ENCODE results near the gene FREM2. TPM values are rescaled to one million over a fixed set of nuclear protein-coding genes. Genes with fewer than 3 reads are reported as not detected.

Gene FREM2
- total and polyA plus RNA-seq, 2 donors (not counting 3 experiments of a cell fraction or from before 2014, with no cell fraction given), result under 0.01 TPM; not detected in 1

DNA sequence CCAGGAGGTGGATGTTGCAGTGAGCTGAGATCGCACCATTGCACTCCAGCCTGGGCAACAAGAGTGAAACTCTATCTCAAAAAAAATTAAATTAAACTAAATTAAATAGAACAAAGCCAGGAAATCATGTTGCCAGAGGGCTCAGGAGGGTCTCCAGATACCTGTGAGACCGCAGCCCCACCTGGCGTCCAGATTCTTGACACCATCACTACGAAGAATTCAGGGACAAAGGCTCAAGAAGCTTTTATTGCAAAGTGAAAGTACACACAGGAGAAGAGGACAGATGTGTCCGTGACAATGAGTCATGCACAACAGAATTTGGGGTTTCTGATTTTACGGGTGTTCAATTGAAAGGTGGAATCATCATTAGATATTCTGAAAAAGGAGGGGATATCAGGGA lies 227.2 kb downstream of the FREM2 start:
- CTCF ChIA-PET, result interaction anchor here (1.0 to 2.1 kb wide), 6 partner anchors 8 to 228 kb away, joined by 3 to 10 read pairs (median 5); no protein-coding TSS in a partner anchor
- H3K27me3 ChIP-seq (ENCODE audit: control insufficient read depth in 2 of 2, insufficient read depth in 2 of 2, low read length in 2 of 2), result peaks cover 0 to 3% of the 10 kb centered on the region in 2 experiments
- POLR2A ChIA-PET, result no interaction called here
- intact Hi-C loops (cut with micrococcal nuclease) (loop anchor here (2.0 to 10.0 kb wide), 3 partner anchors 103 to 1269 kb away; partner anchors contain the start of gene FREM2), dilution Hi-C loops (cut with MboI; ENCODE audit: extremely low pct_ligation_motif_present, low sequenced_read_pairs) (no loop called here)
- no peaks in the 10 kb centered on the region for H3K36me3 ChIP-seq (ENCODE audit: control insufficient read depth in 2 of 2, extremely low read depth in 1 of 2, insufficient read depth in 2 of 2, low read length in 2 of 2)
- no peak overlapping the region for H3K4me2 ChIP-seq (ENCODE audit: insufficient read depth, low read length)
- no peak overlapping the region for H3K27ac ChIP-seq (ENCODE audit: insufficient read depth, low read depth, low read length)
- H3K79me2 ChIP-seq (ENCODE audit: control insufficient read depth, insufficient read depth, low read length), result no peaks in the 10 kb centered on the region
- FAIRE-seq, result no peak
- no TSS peak for BruUV-seq (replicated peaks)
- H3K9me1 ChIP-seq (replicated peaks; ENCODE audit: control insufficient read depth, extremely low read depth, insufficient read depth, low read length), result no peaks in the 10 kb centered on the region
- H3K9ac ChIP-seq (replicated peaks; ENCODE audit: extremely low read depth, insufficient read depth, low read length), result no peak overlapping the region
- no peak overlapping the region for H2AFZ ChIP-seq (ENCODE audit: low read depth, low read length)
- no peaks in the 10 kb centered on the region for H3K4me1 ChIP-seq (ENCODE audit: control insufficient read depth, extremely low read depth, insufficient read depth, low read length)
- no peaks in the 10 kb centered on the region for H3K9me3 ChIP-seq (replicated peaks; ENCODE audit: control insufficient read depth, insufficient read depth, low read length)
- no peaks in the 10 kb centered on the region for H4K20me1 ChIP-seq (replicated peaks; ENCODE audit: control insufficient read depth, extremely low read depth, insufficient read depth, low read length)
- DNase-seq (ENCODE audit: low read depth, low spot score), result no peak
- no peak overlapping the region for H3K4me3 ChIP-seq (replicated peaks in 1 of 3; ENCODE audit: insufficient read depth in 1 of 3, low read depth in 1 of 3, low read length in 3 of 3)
- no peak for TF ChIP-seq POLR2AphosphoS5 (IDR thresholded peaks at IDR 0.05; ENCODE audit: insufficient read depth, low read depth, low read length)
- TF ChIP-seq, protein P1, sequence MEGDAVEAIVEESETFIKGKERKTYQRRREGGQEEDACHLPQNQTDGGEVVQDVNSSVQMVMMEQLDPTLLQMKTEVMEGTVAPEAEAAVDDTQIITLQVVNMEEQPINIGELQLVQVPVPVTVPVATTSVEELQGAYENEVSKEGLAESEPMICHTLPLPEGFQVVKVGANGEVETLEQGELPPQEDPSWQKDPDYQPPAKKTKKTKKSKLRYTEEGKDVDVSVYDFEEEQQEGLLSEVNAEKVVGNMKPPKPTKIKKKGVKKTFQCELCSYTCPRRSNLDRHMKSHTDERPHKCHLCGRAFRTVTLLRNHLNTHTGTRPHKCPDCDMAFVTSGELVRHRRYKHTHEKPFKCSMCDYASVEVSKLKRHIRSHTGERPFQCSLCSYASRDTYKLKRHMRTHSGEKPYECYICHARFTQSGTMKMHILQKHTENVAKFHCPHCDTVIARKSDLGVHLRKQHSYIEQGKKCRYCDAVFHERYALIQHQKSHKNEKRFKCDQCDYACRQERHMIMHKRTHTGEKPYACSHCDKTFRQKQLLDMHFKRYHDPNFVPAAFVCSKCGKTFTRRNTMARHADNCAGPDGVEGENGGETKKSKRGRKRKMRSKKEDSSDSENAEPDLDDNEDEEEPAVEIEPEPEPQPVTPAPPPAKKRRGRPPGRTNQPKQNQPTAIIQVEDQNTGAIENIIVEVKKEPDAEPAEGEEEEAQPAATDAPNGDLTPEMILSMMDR (IDR thresholded peaks at IDR 0.05; ENCODE audit: extremely low read depth in 1 of 2, insufficient read depth in 1 of 2, low read depth in 1 of 2, low read length in 2 of 2), result no peak
- no peak for TF ChIP-seq GATA2 (IDR thresholded peaks at IDR 0.05; ENCODE audit: insufficient read depth, insufficient read length, low read depth, low read length)
- no peak for TF ChIP-seq POLR2A (IDR thresholded peaks at IDR 0.05; ENCODE audit: low read depth, low read length)
- TF ChIP-seq, protein P2, sequence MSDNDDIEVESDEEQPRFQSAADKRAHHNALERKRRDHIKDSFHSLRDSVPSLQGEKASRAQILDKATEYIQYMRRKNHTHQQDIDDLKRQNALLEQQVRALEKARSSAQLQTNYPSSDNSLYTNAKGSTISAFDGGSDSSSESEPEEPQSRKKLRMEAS (IDR thresholded peaks at IDR 0.05; ENCODE audit: insufficient read depth, insufficient read length), result no peak

DNA sequence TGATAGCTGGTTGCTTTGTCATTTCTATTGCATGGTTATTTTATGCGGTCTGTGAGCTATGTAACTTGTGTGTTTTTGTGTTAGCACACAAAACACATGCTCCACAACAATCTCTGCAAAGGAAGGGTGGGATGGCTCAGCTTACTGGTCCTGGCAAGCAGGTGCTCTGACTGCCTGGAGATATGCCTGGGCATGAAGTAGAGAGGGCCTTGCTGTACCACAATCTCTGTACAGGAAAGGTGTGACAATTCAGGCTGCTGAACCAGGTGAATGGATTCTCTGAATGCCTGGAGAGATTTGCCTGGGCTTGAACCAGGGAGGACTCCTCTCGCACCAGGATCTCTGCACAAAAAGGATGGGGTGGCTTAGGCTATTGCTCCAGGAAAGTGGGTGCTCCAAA lies 234.2 kb downstream of the FREM2 start:
- no peak for DNase-seq (ENCODE audit: low read depth, low spot score)
- POLR2A ChIA-PET, result no interaction called here
- CTCF ChIA-PET, result no interaction called here
- no peaks in the 10 kb centered on the region for H4K20me1 ChIP-seq (replicated peaks; ENCODE audit: control insufficient read depth, extremely low read depth, insufficient read depth, low read length)
- H3K9ac ChIP-seq (replicated peaks; ENCODE audit: extremely low read depth, insufficient read depth, low read length), result no peak overlapping the region
- no peak overlapping the region for H3K4me3 ChIP-seq (replicated peaks in 1 of 3; ENCODE audit: insufficient read depth in 1 of 3, low read depth in 1 of 3, low read length in 3 of 3)
- H3K27me3 ChIP-seq (ENCODE audit: control insufficient read depth in 2 of 2, insufficient read depth in 2 of 2, low read length in 2 of 2), result peaks cover 0 to 4% of the 10 kb centered on the region in 2 experiments
- H3K4me2 ChIP-seq (ENCODE audit: insufficient read depth, low read length), result no peak overlapping the region
- BruUV-seq (replicated peaks), result no TSS peak
- dilution Hi-C loops (cut with MboI; ENCODE audit: extremely low pct_ligation_motif_present, low sequenced_read_pairs) (no loop called here), intact Hi-C loops (cut with micrococcal nuclease) (no loop called here)
- no peaks in the 10 kb centered on the region for H3K36me3 ChIP-seq (ENCODE audit: control insufficient read depth in 2 of 2, extremely low read depth in 1 of 2, insufficient read depth in 2 of 2, low read length in 2 of 2)
- H3K79me2 ChIP-seq (ENCODE audit: control insufficient read depth, insufficient read depth, low read length), result no peaks in the 10 kb centered on the region
- H2AFZ ChIP-seq (ENCODE audit: low read depth, low read length), result no peak overlapping the region
- no peak for TF ChIP-seq GATA2 (IDR thresholded peaks at IDR 0.05; ENCODE audit: insufficient read depth, insufficient read length, low read depth, low read length)
- TF ChIP-seq EZH2 (IDR thresholded peaks at IDR 0.05; ENCODE audit: borderline replicate concordance, low read depth, low read length, severe bottlenecking), result no peak
- TF ChIP-seq, protein P2 (IDR thresholded peaks at IDR 0.05; ENCODE audit: insufficient read depth, insufficient read length), result no peak
- no peak for TF ChIP-seq FOS (IDR thresholded peaks at IDR 0.05; ENCODE audit: borderline replicate concordance, insufficient read depth, low read length)
- TF ChIP-seq POLR2A (IDR thresholded peaks at IDR 0.05; ENCODE audit: low read depth, low read length), result no peak
- TF ChIP-seq JUN (IDR thresholded peaks at IDR 0.05; ENCODE audit: borderline replicate concordance, insufficient read depth, insufficient read length, low read depth), result no peak
- no peak for TF ChIP-seq MYC (IDR thresholded peaks at IDR 0.05; ENCODE audit: low read depth, low read length)
- TF ChIP-seq, protein P1 (IDR thresholded peaks at IDR 0.05; ENCODE audit: extremely low read depth in 1 of 2, insufficient read depth in 1 of 2, low read depth in 1 of 2, low read length in 2 of 2), result no peak
- TF ChIP-seq POLR2AphosphoS5 (IDR thresholded peaks at IDR 0.05; ENCODE audit: insufficient read depth, low read depth, low read length), result no peak
- no peak for FAIRE-seq
- no peak overlapping the region for H3K27ac ChIP-seq (ENCODE audit: insufficient read depth, low read depth, low read length)
- H3K9me3 ChIP-seq (replicated peaks; ENCODE audit: control insufficient read depth, insufficient read depth, low read length), result no peaks in the 10 kb centered on the region
- no peaks in the 10 kb centered on the region for H3K4me1 ChIP-seq (ENCODE audit: control insufficient read depth, extremely low read depth, insufficient read depth, low read length)
- no peaks in the 10 kb centered on the region for H3K9me1 ChIP-seq (replicated peaks; ENCODE audit: control insufficient read depth, extremely low read depth, insufficient read depth, low read length)

Measured in endothelial cell of umbilical vein (primary cell).